ELR (cell line): ENCODE measurements around the gene CABLES2.

Experiments
- DNase-seq: peaks from one replicate; pipeline ENCODE4 v3.0.0-alpha.2; 2015; ENCODE audit warnings: low read depth

The CABLES2 gene

GRCh38 chr20:62418709-62419487 lies 11.8 kb upstream of the CABLES2 start:
- DNase-seq, result no peak

GRCh38 chr20:62417981-62418708 lies 11.1 kb upstream of the CABLES2 start:
- DNase-seq, result no peak

- DNase-seq, result no peak
Observed at GRCh38 chr20:62416651-62417637, 9.9 kb upstream of the CABLES2 start.

- DNase-seq, result no peak
Observed at GRCh38 chr20:62415354-62416111, 8.4 kb upstream of the CABLES2 start.

GRCh38 chr20:62413896-62414481 lies 6.9 kb upstream of the CABLES2 start:
- peak; percentile 40 for DNase-seq

- DNase-seq, result no peak
Observed at GRCh38 chr20:62413025-62413570, 6.0 kb upstream of the CABLES2 start.

GRCh38 chr20:62412194-62413024 lies 5.3 kb upstream of the CABLES2 start:
- no peak for DNase-seq

GRCh38 chr20:62411479-62412193 lies 4.6 kb upstream of the CABLES2 start:
- no peak for DNase-seq

GRCh38 chr20:62410746-62411478 lies 3.8 kb upstream of the CABLES2 start:
- no peak for DNase-seq

GRCh38 chr20:62409931-62410745 lies 3.1 kb upstream of the CABLES2 start:
- DNase-seq, result peak; percentile 47

- DNase-seq, result no peak
Observed at GRCh38 chr20:62409086-62409853, 2.2 kb upstream of the CABLES2 start.

GRCh38 chr20:62408640-62409039 lies 1.6 kb upstream of the CABLES2 start:
- no peak for DNase-seq

GRCh38 chr20:62408055-62408454 lies 970 bp upstream of the CABLES2 start:
- no peak for DNase-seq

GRCh38 chr20:62406635-62407176 lies 379 bp downstream of the CABLES2 start:
- DNase-seq, result no peak

- no peak for DNase-seq
Observed at GRCh38 chr20:62405981-62406513, 1.0 kb downstream of the CABLES2 start.
